HEK293 (cell line): ENCODE data around the gene EFCAB8.

ENCODE experiments used
- CTCF ChIA-PET: fragments of 350-600 bp; formaldehyde crosslinking; extraction: SDS; loops from one replicate; lab custom pipeline; 2021; ENCODE audit warnings: antibody characterized with exemption; lab: Yijun Ruan, JAX
- POLR2A ChIA-PET: fragments of 300-600 bp; formaldehyde crosslinking; extraction: SDS; loops from one replicate; lab custom pipeline; 2020; ENCODE audit warnings: antibody characterized with exemption, inconsistent platforms; lab: Yijun Ruan, JAX
- H3K27ac ChIP-seq: fragments of 200-500 bp; sonication (Bioruptor generic); 2 replicates; pipeline ENCODE4 v1.5.1; 2014; ENCODE audit warnings: low read depth, low read length, control low read depth, inconsistent platforms; ENCODE audit errors: extremely low read depth
- H3K36me3 ChIP-seq, 2 experiments: fragments of 200-500 bp in 1 of 2; sonication (Bioruptor generic) in 1 of 2; 1 replicate in 1 of 2; 2 replicates in 1 of 2; pipeline ENCODE4 v1.5.1; 2014 to 2017; ENCODE audit warnings: inconsistent platforms in 2 of 2, low read length in 2 of 2; ENCODE audit not compliant: control insufficient read depth in 2 of 2, insufficient read depth in 1 of 2
- H3K4me1 ChIP-seq: fragments of 200-500 bp; sonication (Bioruptor generic); 2 replicates; pipeline ENCODE4 v1.5.1; 2014; ENCODE audit warnings: mild to moderate bottlenecking, low read length, inconsistent platforms; ENCODE audit not compliant: control insufficient read depth, insufficient read depth
- H3K4me3 ChIP-seq: 2 replicates; pipeline ENCODE4 v1.5.1; 2011; ENCODE audit warnings: low read depth, mild to moderate bottlenecking, control low read depth, low read length, moderate library complexity
- H3K9me3 ChIP-seq: fragments of 200-500 bp; sonication (Bioruptor generic); 2 replicates; pipeline ENCODE4 v1.5.1; 2014; ENCODE audit warnings: low read depth, low read length, inconsistent platforms; ENCODE audit not compliant: control insufficient read depth, insufficient read depth
- GLI2 ChIP-seq: fragments of 450-650 bp; formaldehyde crosslinking; IDR thresholded peaks from 2 replicates; pipeline ENCODE4; 2017; ENCODE audit warnings: missing biosample characterization, missing genetic modification characterization, low read depth, borderline replicate concordance
- GLI4 ChIP-seq: fragments of 450-650 bp; formaldehyde crosslinking; IDR thresholded peaks from 2 replicates; pipeline ENCODE4 v1.5.1; 2016; ENCODE audit warnings: missing biosample characterization, missing genetic modification characterization
- KLF10 ChIP-seq: fragments of 450-650 bp; IDR thresholded peaks from 2 replicates; pipeline ENCODE4 v1.5.1; 2018; ENCODE audit warnings: missing biosample characterization, mild to moderate bottlenecking, missing genetic modification characterization
- MYNN ChIP-seq: fragments of 450-650 bp; formaldehyde crosslinking; IDR thresholded peaks from 2 replicates; pipeline ENCODE4 v1.5.1; 2016; ENCODE audit warnings: missing biosample characterization, missing genetic modification characterization, borderline replicate concordance
- MZF1 ChIP-seq: fragments of 450-650 bp; formaldehyde crosslinking; IDR thresholded peaks from 2 replicates; pipeline ENCODE4 v1.5.1; 2017; ENCODE audit warnings: missing biosample characterization, missing genetic modification characterization, borderline replicate concordance
- RBAK ChIP-seq: fragments of 450-650 bp; formaldehyde crosslinking; IDR thresholded peaks from 2 replicates; pipeline ENCODE4 v1.5.1; 2016; ENCODE audit warnings: missing biosample characterization, missing genetic modification characterization
- REPIN1 ChIP-seq: fragments of 450-650 bp; formaldehyde crosslinking; IDR thresholded peaks from 2 replicates; pipeline ENCODE4 v1.5.1; 2017; ENCODE audit warnings: missing biosample characterization, missing genetic modification characterization, low read depth
- WT1 ChIP-seq: fragments of 450-650 bp; formaldehyde crosslinking; IDR thresholded peaks from 2 replicates; pipeline ENCODE4 v1.5.1; 2016; ENCODE audit warnings: missing biosample characterization, missing genetic modification characterization
- ZBTB17 ChIP-seq: fragments of 450-650 bp; formaldehyde crosslinking; IDR thresholded peaks from 2 replicates; pipeline ENCODE4 v1.5.1; 2016; ENCODE audit warnings: missing biosample characterization, missing genetic modification characterization
- ZBTB48 ChIP-seq: fragments of 450-650 bp; formaldehyde crosslinking; IDR thresholded peaks from 2 replicates; pipeline ENCODE4 v1.5.1; 2016; ENCODE audit warnings: missing biosample characterization, missing genetic modification characterization
- ZFP41 ChIP-seq: fragments of 450-650 bp; formaldehyde crosslinking; IDR thresholded peaks from 2 replicates; pipeline ENCODE4 v1.5.1; 2016; ENCODE audit warnings: missing biosample characterization, missing genetic modification characterization, borderline replicate concordance
- ZNF214 ChIP-seq: fragments of 450-650 bp; formaldehyde crosslinking; IDR thresholded peaks from 2 replicates; pipeline ENCODE4 v1.5.1; 2017; ENCODE audit warnings: missing biosample characterization, mild to moderate bottlenecking, missing genetic modification characterization, borderline replicate concordance
- ZNF341 ChIP-seq: fragments of 450-650 bp; formaldehyde crosslinking; IDR thresholded peaks from 2 replicates; pipeline ENCODE4; 2016; ENCODE audit warnings: low read depth, missing biosample characterization, missing genetic modification characterization
- ZNF354C ChIP-seq: fragments of 450-650 bp; formaldehyde crosslinking; IDR thresholded peaks from 2 replicates; pipeline ENCODE4 v1.5.1; 2016; ENCODE audit warnings: missing biosample characterization, missing genetic modification characterization, low read depth, borderline replicate concordance
- ZNF501 ChIP-seq: fragments of 450-650 bp; formaldehyde crosslinking; IDR thresholded peaks from 2 replicates; pipeline ENCODE4 v1.5.1; 2016; ENCODE audit warnings: missing biosample characterization, missing genetic modification characterization
- ZNF555 ChIP-seq: fragments of 450-650 bp; formaldehyde crosslinking; conservative IDR thresholded peaks from 2 replicates; pipeline ENCODE4 v1.5.1; 2017; ENCODE audit warnings: missing biosample characterization, mild to moderate bottlenecking, missing genetic modification characterization, inconsistent platforms
- ZNF571 ChIP-seq: fragments of 450-650 bp; formaldehyde crosslinking; IDR thresholded peaks from 2 replicates; pipeline ENCODE4 v1.5.0; 2017; ENCODE audit warnings: missing biosample characterization, missing genetic modification characterization
- ZNF664 ChIP-seq: fragments of 450-650 bp; formaldehyde crosslinking; IDR thresholded peaks from 2 replicates; pipeline ENCODE4 v1.5.1; 2016; ENCODE audit warnings: missing biosample characterization, missing genetic modification characterization
- ZNF785 ChIP-seq: fragments of 450-650 bp; formaldehyde crosslinking; IDR thresholded peaks from 2 replicates; pipeline ENCODE4 v1.5.1; 2016; ENCODE audit warnings: missing biosample characterization, missing genetic modification characterization
- TF ChIP-seq, protein P1 (sequence below): fragments of 450-650 bp; formaldehyde crosslinking; IDR thresholded peaks from 2 replicates; pipeline ENCODE4 v1.5.1; 2017; ENCODE audit warnings: missing biosample characterization, missing genetic modification characterization
- TF ChIP-seq, protein P2 (sequence below): fragments of 450-650 bp; formaldehyde crosslinking; IDR thresholded peaks from 2 replicates; pipeline ENCODE4 v1.5.1; 2016; ENCODE audit warnings: missing biosample characterization, missing genetic modification characterization
- TF ChIP-seq, protein P3 (sequence below): fragments of 450-650 bp; formaldehyde crosslinking; optimal IDR thresholded peaks from 2 replicates; pipeline ENCODE3; 2016; ENCODE audit warnings: missing biosample characterization, mild to moderate bottlenecking, missing genetic modification characterization
- TF ChIP-seq, protein P4 (sequence below): fragments of 450-650 bp; formaldehyde crosslinking; IDR thresholded peaks from 2 replicates; pipeline ENCODE4 v1.5.1; 2016; ENCODE audit warnings: missing biosample characterization, missing genetic modification characterization
- TF ChIP-seq, protein P5 (sequence below): fragments of 450-650 bp; formaldehyde crosslinking; IDR thresholded peaks from 2 replicates; pipeline ENCODE4 v1.5.1; 2016; ENCODE audit warnings: missing biosample characterization, missing genetic modification characterization

The EFCAB8 gene

DNA sequence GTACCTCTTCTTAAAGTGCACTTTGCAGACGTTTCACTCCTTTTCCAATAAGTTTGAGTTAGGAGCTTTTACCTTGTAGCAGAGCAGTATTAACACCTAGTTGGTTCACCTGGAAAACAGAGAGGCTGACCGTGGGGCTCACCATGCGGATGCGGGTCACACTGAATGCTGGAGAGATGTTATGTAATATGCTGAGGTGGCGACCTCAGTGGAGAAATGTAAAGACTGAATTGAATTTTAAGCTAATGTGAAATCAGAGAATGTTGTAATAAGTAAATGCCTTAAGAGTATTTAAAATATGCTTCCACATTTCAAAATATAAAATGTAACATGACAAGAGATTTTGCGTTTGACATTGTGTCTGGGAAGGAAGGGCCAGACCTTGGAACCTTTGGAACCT lies 9.9 kb upstream of the EFCAB8 start:
- Histone ChIP-seq H3K36me3 (peaks cover 12 to 76% of the 10 kb centered on the region in 2 experiments; a peak in 2 of 3 replicates), H3K4me1 (no peaks in the 10 kb centered on the region), H3K27ac (no peak overlapping the region), H3K9me3 (no peaks in the 10 kb centered on the region), H3K4me3 (no peak overlapping the region)
- CTCF ChIA-PET, result interaction anchor here (0.7 to 1.2 kb wide), 2 partner anchors 70 to 154 kb away, joined by 3 read pairs; no protein-coding TSS in a partner anchor
- TF ChIP-seq, protein P1, sequence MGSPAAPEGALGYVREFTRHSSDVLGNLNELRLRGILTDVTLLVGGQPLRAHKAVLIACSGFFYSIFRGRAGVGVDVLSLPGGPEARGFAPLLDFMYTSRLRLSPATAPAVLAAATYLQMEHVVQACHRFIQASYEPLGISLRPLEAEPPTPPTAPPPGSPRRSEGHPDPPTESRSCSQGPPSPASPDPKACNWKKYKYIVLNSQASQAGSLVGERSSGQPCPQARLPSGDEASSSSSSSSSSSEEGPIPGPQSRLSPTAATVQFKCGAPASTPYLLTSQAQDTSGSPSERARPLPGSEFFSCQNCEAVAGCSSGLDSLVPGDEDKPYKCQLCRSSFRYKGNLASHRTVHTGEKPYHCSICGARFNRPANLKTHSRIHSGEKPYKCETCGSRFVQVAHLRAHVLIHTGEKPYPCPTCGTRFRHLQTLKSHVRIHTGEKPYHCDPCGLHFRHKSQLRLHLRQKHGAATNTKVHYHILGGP (tag by site-specific recombination), result no peak
- TF ChIP-seq KLF10 (tag by site-specific recombination) (no peak), ZNF785 (no peak), RBAK (no peak), MZF1 (tag by site-specific recombination) (no peak), REPIN1 (tag by site-specific recombination) (no peak), ZNF341 (tag by site-specific recombination) (no peak), MYNN (tag by site-specific recombination) (no peak), WT1 (tag by site-specific recombination) (no peak), ZNF664 (tag by site-specific recombination) (no peak)
- TF ChIP-seq, protein P2, sequence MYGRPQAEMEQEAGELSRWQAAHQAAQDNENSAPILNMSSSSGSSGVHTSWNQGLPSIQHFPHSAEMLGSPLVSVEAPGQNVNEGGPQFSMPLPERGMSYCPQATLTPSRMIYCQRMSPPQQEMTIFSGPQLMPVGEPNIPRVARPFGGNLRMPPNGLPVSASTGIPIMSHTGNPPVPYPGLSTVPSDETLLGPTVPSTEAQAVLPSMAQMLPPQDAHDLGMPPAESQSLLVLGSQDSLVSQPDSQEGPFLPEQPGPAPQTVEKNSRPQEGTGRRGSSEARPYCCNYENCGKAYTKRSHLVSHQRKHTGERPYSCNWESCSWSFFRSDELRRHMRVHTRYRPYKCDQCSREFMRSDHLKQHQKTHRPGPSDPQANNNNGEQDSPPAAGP, result no peak
- POLR2A ChIA-PET, result no interaction called here

DNA sequence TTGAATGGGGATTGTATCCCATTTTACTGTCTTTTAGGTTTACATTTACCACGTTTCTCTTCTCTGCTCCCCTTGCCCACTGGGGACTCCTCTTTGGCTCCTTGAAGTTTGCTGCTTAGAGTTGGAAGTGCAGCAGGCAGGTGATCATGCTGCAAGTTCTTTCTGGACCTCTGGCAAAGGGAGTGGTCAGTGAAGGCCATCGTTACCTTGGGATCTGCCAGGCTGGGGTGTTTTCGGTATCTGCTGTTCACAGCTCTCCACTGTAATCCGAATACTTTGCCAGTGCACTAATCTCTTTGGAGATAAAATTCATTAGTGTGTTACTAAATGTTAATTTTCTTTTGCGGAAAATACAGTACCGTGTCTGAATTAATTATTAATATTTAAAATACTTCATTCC lies 9.1 kb upstream of the EFCAB8 start:
- TF ChIP-seq, protein P3, sequence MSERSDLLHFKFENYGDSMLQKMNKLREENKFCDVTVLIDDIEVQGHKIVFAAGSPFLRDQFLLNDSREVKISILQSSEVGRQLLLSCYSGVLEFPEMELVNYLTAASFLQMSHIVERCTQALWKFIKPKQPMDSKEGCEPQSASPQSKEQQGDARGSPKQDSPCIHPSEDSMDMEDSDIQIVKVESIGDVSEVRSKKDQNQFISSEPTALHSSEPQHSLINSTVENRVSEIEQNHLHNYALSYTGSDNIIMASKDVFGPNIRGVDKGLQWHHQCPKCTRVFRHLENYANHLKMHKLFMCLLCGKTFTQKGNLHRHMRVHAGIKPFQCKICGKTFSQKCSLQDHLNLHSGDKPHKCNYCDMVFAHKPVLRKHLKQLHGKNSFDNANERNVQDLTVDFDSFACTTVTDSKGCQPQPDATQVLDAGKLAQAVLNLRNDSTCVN, result no peak
- TF ChIP-seq ZBTB17 (tag by site-specific recombination) (no peak), ZFP41 (tag by site-specific recombination) (no peak), ZNF571 (tag by site-specific recombination) (no peak), ZBTB48 (tag by site-specific recombination) (no peak), GLI4 (tag by site-specific recombination) (no peak), ZNF354C (tag by site-specific recombination) (no peak), ZNF664 (tag by site-specific recombination) (no peak), GLI2 (tag by site-specific recombination) (no peak), ZNF214 (no peak), ZNF501 (tag by site-specific recombination) (no peak), ZNF555 (tag by site-specific recombination) (no peak)
- TF ChIP-seq, protein P4, sequence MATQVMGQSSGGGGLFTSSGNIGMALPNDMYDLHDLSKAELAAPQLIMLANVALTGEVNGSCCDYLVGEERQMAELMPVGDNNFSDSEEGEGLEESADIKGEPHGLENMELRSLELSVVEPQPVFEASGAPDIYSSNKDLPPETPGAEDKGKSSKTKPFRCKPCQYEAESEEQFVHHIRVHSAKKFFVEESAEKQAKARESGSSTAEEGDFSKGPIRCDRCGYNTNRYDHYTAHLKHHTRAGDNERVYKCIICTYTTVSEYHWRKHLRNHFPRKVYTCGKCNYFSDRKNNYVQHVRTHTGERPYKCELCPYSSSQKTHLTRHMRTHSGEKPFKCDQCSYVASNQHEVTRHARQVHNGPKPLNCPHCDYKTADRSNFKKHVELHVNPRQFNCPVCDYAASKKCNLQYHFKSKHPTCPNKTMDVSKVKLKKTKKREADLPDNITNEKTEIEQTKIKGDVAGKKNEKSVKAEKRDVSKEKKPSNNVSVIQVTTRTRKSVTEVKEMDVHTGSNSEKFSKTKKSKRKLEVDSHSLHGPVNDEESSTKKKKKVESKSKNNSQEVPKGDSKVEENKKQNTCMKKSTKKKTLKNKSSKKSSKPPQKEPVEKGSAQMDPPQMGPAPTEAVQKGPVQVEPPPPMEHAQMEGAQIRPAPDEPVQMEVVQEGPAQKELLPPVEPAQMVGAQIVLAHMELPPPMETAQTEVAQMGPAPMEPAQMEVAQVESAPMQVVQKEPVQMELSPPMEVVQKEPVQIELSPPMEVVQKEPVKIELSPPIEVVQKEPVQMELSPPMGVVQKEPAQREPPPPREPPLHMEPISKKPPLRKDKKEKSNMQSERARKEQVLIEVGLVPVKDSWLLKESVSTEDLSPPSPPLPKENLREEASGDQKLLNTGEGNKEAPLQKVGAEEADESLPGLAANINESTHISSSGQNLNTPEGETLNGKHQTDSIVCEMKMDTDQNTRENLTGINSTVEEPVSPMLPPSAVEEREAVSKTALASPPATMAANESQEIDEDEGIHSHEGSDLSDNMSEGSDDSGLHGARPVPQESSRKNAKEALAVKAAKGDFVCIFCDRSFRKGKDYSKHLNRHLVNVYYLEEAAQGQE (tag by site-specific recombination), result no peak
- TF ChIP-seq, protein P5, sequence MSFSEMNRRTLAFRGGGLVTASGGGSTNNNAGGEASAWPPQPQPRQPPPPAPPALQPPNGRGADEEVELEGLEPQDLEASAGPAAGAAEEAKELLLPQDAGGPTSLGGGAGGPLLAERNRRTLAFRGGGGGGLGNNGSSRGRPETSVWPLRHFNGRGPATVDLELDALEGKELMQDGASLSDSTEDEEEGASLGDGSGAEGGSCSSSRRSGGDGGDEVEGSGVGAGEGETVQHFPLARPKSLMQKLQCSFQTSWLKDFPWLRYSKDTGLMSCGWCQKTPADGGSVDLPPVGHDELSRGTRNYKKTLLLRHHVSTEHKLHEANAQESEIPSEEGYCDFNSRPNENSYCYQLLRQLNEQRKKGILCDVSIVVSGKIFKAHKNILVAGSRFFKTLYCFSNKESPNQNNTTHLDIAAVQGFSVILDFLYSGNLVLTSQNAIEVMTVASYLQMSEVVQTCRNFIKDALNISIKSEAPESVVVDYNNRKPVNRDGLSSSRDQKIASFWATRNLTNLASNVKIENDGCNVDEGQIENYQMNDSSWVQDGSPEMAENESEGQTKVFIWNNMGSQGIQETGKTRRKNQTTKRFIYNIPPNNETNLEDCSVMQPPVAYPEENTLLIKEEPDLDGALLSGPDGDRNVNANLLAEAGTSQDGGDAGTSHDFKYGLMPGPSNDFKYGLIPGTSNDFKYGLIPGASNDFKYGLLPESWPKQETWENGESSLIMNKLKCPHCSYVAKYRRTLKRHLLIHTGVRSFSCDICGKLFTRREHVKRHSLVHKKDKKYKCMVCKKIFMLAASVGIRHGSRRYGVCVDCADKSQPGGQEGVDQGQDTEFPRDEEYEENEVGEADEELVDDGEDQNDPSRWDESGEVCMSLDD (tag by site-specific recombination), result no peak
- Histone ChIP-seq H3K36me3 (peaks cover 7 to 75% of the 10 kb centered on the region in 2 experiments; a peak in 2 of 3 replicates), H3K4me3 (no peak overlapping the region), H3K27ac (no peak overlapping the region), H3K9me3 (no peaks in the 10 kb centered on the region), H3K4me1 (no peaks in the 10 kb centered on the region)
- ChIA-PET POLR2A (no interaction called here), CTCF (interaction anchor here (0.7 to 1.2 kb wide), 2 partner anchors 71 to 155 kb away, joined by 3 read pairs; no protein-coding TSS in a partner anchor)
